Osteocyte (in vitro differentiated cells): ENCODE measurements around the gene SELPLG. TPM values are rescaled to one million over a fixed set of nuclear protein-coding genes. Genes with fewer than 3 reads are reported as not detected.
A peak's percentile ranks its signal among the peaks of the same experiment; 100 is the strongest.

Experiments used
- DNase-seq: peaks from one replicate; pipeline ENCODE4 v3.0.0; 2021; ENCODE audit warnings: mixed read lengths; ENCODE audit not compliant: unreplicated experiment; ENCODE audit errors: extremely low spot score
- H3K27ac Mint-ChIP-seq: one replicate; pipeline ENCODE4 v1.8.0; 2021; ENCODE audit warnings: mild to moderate bottlenecking, mixed read lengths; ENCODE audit not compliant: unreplicated experiment
- H3K27me3 Mint-ChIP-seq: one replicate; pipeline ENCODE4 v1.8.0; 2021; ENCODE audit warnings: mixed read lengths; ENCODE audit not compliant: unreplicated experiment
- H3K36me3 Mint-ChIP-seq: one replicate; pipeline ENCODE4 v1.8.0; 2021; ENCODE audit warnings: mixed read lengths; ENCODE audit not compliant: unreplicated experiment
- H3K4me1 Mint-ChIP-seq: one replicate; pipeline ENCODE4 v1.8.0; 2021; ENCODE audit warnings: mixed read lengths; ENCODE audit not compliant: unreplicated experiment
- H3K4me3 Mint-ChIP-seq: one replicate; pipeline ENCODE4 v1.8.0; 2021; ENCODE audit warnings: mild to moderate bottlenecking, moderate library complexity, mixed read lengths; ENCODE audit not compliant: unreplicated experiment
- H3K9me3 Mint-ChIP-seq: one replicate; pipeline ENCODE4 v1.8.0; 2021; ENCODE audit warnings: mixed read lengths; ENCODE audit not compliant: unreplicated experiment
- CTCF ChIP-seq: fragments of 200-600 bp; sonication (generic); IDR thresholded peaks from 2 replicates; pipeline ENCODE4 v1.5.0; 2021; ENCODE audit warnings: antibody characterized with exemption, mild to moderate bottlenecking, moderate library complexity
- total RNA-seq: library from RNA; stranded (reverse); gene quantifications from 2 replicates; pipeline ENCODE4 v1.2.1, GENCODE V29; 2021

Gene SELPLG
- total RNA-seq, 1 donor from 2014 or later = 0.59 TPM

DNA sequence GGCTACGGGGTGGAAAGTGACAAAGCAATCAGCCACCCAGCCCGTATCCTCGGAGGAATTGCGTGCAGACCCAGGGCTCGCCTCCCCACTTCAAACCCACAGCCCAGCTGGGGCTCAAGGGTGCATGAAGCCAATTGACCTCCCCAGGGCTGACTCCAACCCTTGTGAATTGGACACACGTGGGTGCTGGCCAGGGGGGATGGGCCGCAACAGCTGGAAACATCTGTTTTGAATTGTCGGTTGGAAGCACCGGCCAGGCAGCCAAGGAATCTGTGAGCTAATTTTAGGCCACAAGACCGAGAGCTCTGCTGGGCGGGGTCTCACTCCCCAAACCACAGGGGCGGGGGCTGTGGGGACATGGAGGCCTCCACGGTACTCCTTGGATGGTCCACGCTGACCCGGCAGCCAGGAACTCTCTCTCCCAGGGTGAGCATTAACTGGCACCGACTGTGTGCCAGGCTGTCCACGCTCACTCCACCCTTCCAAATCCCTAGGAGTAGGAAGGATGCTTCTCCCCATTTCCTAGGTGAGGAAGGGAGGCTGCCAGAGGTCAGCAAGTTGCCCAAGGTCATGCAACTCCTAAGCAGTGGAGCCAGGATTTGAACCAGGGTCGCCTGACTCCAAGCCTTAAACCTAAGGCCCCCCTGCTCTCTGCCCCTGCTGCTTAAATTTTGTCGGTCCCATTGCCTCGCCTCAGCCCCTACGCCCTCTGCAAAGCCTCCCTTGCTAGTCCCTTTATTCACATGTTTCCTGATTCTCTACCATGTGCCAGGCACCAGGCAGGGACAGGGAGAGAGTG lies 24.0 kb downstream of the SELPLG start:
- H3K9me3 Mint-ChIP-seq = no peaks in the 10 kb centered on the region

DNA sequence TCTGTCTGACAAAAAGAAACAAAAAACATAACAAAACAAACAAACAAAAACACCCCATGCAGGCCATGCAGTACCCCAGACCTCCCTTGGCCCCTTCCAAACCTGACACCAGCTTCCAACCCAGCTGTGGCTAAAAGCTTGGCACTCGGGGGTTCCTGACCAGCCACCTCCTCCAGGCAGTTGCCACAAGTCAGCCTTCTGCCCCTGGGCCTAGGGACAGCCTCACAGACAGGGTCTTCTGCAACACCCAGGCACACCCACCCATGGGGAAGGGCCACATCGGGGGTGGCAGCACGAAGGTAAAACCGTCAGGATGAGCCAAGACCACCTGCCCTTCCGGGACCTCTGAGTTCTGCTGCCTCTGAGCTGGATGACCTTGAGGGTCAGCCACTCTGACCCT lies 25.1 kb downstream of the SELPLG start:
- DNase-seq = no peak
- Mint-ChIP-seq H3K36me3 (no peaks in the 10 kb centered on the region), H3K4me3 (no peak overlapping the region), H3K27me3 (no peaks in the 10 kb centered on the region), H3K9me3 (no peaks in the 10 kb centered on the region), H3K27ac (no peak overlapping the region), H3K4me1 (peaks cover 68% of the 10 kb centered on the region)
- no peak for TF ChIP-seq CTCF

More for the DNA sequence above, 24.0 kb downstream of the SELPLG start:
- no peaks in the 10 kb centered on the region for H3K36me3 Mint-ChIP-seq
- peaks cover 61% of the 10 kb centered on the region for H3K4me1 Mint-ChIP-seq
- H3K4me3 Mint-ChIP-seq = no peak overlapping the region
- DNase-seq = peak; percentile 90
- TF ChIP-seq CTCF = no peak
- H3K27me3 Mint-ChIP-seq = no peaks in the 10 kb centered on the region
- H3K27ac Mint-ChIP-seq = no peak overlapping the region

- H3K27me3 Mint-ChIP-seq = no peaks in the 10 kb centered on the region
- no peaks in the 10 kb centered on the region for H3K9me3 Mint-ChIP-seq
- peaks cover 62% of the 10 kb centered on the region for H3K4me1 Mint-ChIP-seq
- TF ChIP-seq CTCF = no peak
- no peak for DNase-seq
- no peak overlapping the region for H3K27ac Mint-ChIP-seq
- no peaks in the 10 kb centered on the region for H3K36me3 Mint-ChIP-seq
- H3K4me3 Mint-ChIP-seq = no peak overlapping the region
Measured at GRCh38 chr12:108607981-108608600, 25.6 kb downstream of the SELPLG start.

DNA sequence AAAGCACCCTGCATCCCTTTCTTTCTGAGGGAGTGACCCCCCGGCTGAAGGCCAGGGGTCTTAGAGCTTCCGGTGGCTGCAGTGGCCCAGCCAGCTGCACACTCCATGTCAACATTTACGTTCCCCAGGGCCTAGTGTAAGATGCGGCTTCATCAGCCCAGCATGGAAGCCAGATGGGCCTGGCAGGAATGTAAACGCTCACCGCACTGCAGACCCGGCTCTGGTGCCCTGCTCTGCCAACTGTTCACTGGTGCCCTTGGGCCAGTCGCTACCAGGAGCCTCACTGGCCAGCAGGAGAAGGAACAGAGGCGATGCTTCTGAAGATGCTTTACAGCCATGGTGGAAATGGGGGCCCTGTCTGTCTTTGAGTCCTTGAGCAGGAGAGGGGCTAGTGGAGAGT lies 27.2 kb downstream of the SELPLG start:
- Mint-ChIP-seq H3K27me3 (no peaks in the 10 kb centered on the region), H3K4me3 (no peak overlapping the region), H3K36me3 (no peaks in the 10 kb centered on the region), H3K9me3 (no peaks in the 10 kb centered on the region), H3K27ac (no peak overlapping the region), H3K4me1 (peaks cover 49% of the 10 kb centered on the region)
- no peak for TF ChIP-seq CTCF
- DNase-seq = no peak

GRCh38 chr12:108605690-108606406 lies 27.8 kb downstream of the SELPLG start:
- peak overlapping the region; percentile 45 for H3K27ac Mint-ChIP-seq

More at GRCh38 chr12:108605690-108606406, 27.8 kb downstream of the SELPLG start:
- H3K36me3 Mint-ChIP-seq = no peaks in the 10 kb centered on the region
- no peak overlapping the region for H3K4me3 Mint-ChIP-seq
- no peaks in the 10 kb centered on the region for H3K27me3 Mint-ChIP-seq
- H3K4me1 Mint-ChIP-seq = peaks cover 43% of the 10 kb centered on the region
- TF ChIP-seq CTCF = no peak
- DNase-seq = no peak
- H3K9me3 Mint-ChIP-seq = no peaks in the 10 kb centered on the region
